Activated CD8-positive, alpha-beta memory T cell treated with anti-CD3 and anti-CD28 coated beads, Interleukin-2, amount 10 ng/mL, durations not matched to agents 7 days and 5 days (primary cell): ENCODE results near the gene USH2A. TPM values are rescaled to one million over a fixed set of nuclear protein-coding genes. Genes with fewer than 3 reads are reported as not detected.

Experiments
- ATAC-seq: fragments of 150-1000 bp; cut with Tn5 transposase; one replicate; pipeline ENCODE4 v1.10.0; 2021; ENCODE audit warnings: moderate library complexity
- CTCF ChIA-PET: fragments of 350-600 bp; sonication (Branson Sonifier 250); formaldehyde crosslinking; loops from one replicate; lab custom pipeline; 2021; ENCODE audit warnings: antibody characterized with exemption; lab: Charles Lee
- DNase-seq: peaks from one replicate; pipeline ENCODE4 v3.0.0-alpha.2; 2020
- H3K27ac Mint-ChIP-seq: one replicate; pipeline ENCODE4 v1.8.0; 2021; ENCODE audit warnings: mild to moderate bottlenecking, mixed read lengths
- H3K27me3 Mint-ChIP-seq: one replicate; pipeline ENCODE4 v1.8.0; 2021; ENCODE audit warnings: mixed read lengths
- H3K36me3 Mint-ChIP-seq: one replicate; pipeline ENCODE4 v1.8.0; 2021; ENCODE audit warnings: mild to moderate bottlenecking, mixed read lengths
- H3K4me1 Mint-ChIP-seq: one replicate; pipeline ENCODE4 v1.8.0; 2021; ENCODE audit warnings: mixed read lengths
- H3K4me3 Mint-ChIP-seq: one replicate; pipeline ENCODE4 v1.8.0; 2021; ENCODE audit warnings: mild to moderate bottlenecking, moderate library complexity, mixed read lengths
- H3K9me3 Mint-ChIP-seq: one replicate; pipeline ENCODE4 v1.8.0; 2022; ENCODE audit warnings: low read depth, mixed read lengths
- total RNA-seq, 2 experiments: library from RNA; stranded (reverse); gene quantifications; one replicate each; pipeline ENCODE4 v1.2.3, GENCODE V29; 2021

Gene USH2A
- total RNA-seq, 2 experiments from 2014 or later, result not detected

DNA sequence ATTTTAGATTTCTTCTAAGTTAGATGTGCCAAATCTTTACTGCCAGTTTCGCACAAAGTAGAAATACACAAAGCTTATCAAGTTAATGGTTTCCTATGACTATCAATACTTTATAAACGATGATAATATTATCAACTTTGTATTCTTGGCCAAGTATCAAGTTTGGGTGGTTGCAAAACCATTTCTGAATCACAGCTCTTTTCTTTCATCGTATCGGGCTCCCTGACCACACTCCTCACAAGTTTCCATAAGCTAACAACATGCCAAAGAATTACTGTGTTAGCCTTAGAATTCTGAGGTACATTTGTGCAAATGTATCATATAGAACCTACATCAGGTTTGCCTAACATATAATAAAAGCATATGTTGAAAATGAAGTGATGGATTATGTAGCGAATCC is 545.1 kb downstream of the USH2A start:
- Mint-ChIP-seq H3K27me3 (no peaks in the 10 kb centered on the region), H3K9me3 (peaks cover 7% of the 10 kb centered on the region), H3K36me3 (no peaks in the 10 kb centered on the region), H3K4me3 (no peak overlapping the region), H3K27ac (no peak overlapping the region), H3K4me1 (no peaks in the 10 kb centered on the region)
- ATAC-seq (no peak), DNase-seq (no peak)
- CTCF ChIA-PET, result no interaction called here

DNA sequence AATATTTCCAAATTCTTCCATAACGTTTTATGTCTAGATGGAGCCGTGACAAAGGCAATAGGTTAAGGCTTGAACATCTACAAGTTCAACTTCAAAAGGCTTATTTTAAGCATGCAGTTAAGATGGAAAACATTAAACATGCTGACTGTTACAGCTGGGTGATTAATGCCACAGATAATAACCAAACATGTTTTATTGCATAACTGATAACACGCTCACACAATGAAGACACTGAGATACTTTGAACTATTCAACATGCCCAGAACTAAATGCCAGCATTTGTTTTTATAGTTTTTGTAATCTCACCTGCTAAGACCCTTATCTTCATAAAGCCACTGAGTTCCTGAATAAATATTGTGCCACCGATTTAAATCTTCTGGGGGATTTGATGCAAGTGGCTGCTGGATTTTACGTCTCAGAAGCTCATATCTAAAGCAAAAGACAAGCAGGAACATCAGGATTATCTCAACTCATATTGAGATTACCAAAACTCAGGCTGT is 545.7 kb downstream of the USH2A start:
- H3K27me3 Mint-ChIP-seq, result no peaks in the 10 kb centered on the region
- no peak overlapping the region for H3K27ac Mint-ChIP-seq
- ATAC-seq (no peak), DNase-seq (no peak)
- H3K4me3 Mint-ChIP-seq, result no peak overlapping the region
- peaks cover 7% of the 10 kb centered on the region for H3K9me3 Mint-ChIP-seq
- H3K4me1 Mint-ChIP-seq, result no peaks in the 10 kb centered on the region
- no peaks in the 10 kb centered on the region for H3K36me3 Mint-ChIP-seq
- CTCF ChIA-PET, result no interaction called here

DNA sequence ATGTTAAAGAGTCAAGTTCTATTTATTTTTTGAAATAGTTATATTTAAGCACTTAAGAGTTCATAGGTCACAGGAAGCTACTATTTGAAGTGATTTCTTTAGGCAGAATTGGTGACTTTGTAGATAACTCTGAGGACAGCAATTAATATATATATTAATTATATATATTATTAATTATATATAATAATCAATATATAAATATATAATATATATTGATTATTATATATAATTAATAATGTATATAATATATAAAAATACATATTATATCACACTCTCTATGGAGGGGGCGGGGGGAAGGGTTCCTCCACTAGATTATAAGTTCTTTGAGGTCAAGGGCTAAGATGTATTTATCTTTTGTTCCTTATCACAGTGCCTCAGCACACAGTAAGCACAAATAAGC is 547.5 kb downstream of the USH2A start:
- ATAC-seq, result no peak
- Mint-ChIP-seq H3K27me3 (no peaks in the 10 kb centered on the region), H3K4me1 (no peaks in the 10 kb centered on the region), H3K36me3 (no peaks in the 10 kb centered on the region), H3K9me3 (peaks cover 9% of the 10 kb centered on the region), H3K4me3 (no peak overlapping the region), H3K27ac (no peak overlapping the region)
- CTCF ChIA-PET, result no interaction called here
- DNase-seq, result no peak

DNA sequence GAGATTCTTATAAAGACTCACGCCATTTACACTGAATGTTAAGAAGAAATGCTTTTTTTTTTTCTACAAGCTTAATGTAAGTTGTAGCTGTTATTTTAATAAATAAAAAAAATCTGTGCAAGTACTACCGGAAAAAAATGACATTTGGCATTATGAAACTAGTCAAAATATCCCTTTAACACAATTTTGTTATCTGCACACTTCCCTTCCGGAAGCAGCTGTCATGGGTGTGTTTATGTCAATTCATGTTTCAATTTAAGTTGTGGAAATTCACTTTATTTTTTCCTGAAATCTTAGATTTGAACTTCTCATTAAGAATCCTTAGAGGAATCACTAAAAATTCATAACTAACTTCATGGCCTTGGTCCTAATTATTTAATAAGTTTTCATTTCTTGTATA is 548.0 kb downstream of the USH2A start:
- no peaks in the 10 kb centered on the region for H3K36me3 Mint-ChIP-seq
- H3K27me3 Mint-ChIP-seq, result no peaks in the 10 kb centered on the region
- H3K9me3 Mint-ChIP-seq, result peaks cover 9% of the 10 kb centered on the region
- no peaks in the 10 kb centered on the region for H3K4me1 Mint-ChIP-seq
- H3K4me3 Mint-ChIP-seq, result no peak overlapping the region
- DNase-seq (no peak), ATAC-seq (no peak)
- CTCF ChIA-PET, result no interaction called here
- H3K27ac Mint-ChIP-seq, result no peak overlapping the region

DNA sequence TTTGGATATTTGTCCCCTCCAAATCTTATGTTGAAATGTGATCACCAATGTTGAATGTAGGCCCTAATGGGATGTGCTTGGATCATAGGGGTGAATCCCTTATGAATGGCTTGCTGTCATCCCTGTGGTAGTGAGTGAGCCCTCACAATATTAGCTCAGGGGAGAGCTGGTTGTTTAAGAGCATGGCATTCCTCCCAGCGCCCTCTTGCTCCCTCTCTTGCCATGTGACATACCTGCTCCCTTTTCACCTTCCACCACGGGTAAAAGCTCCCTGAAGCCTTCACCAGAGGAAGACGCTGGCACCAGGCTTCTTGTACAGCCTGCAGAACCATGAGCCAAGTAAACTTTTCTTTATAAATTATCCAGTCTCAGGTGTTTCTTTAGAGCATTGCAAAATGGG is 550.6 kb downstream of the USH2A start:
- ATAC-seq (no peak), DNase-seq (no peak)
- Mint-ChIP-seq H3K27me3 (no peaks in the 10 kb centered on the region), H3K9me3 (peaks cover 10% of the 10 kb centered on the region), H3K36me3 (no peaks in the 10 kb centered on the region), H3K27ac (no peak overlapping the region), H3K4me3 (no peak overlapping the region), H3K4me1 (no peaks in the 10 kb centered on the region)
- CTCF ChIA-PET, result no interaction called here

DNA sequence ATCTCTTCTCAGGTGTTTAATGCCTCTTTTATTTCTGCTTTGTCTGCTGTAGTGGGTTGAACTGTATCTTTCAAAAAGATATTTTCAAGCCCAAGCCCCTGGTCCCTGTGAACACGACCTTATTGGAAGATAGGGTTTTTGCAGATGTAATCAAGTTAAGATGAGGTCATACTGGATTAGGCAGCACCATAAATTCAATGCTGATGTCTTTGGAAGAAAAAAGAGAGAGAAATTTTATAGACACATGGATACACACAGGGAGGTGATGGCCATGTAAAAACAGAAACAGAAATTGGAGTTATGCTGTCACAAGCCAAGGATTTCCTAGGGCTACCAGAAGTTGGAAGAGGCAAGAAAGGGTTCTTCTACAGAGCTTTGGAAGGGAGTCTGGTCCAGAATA is 554.7 kb downstream of the USH2A start:
- Mint-ChIP-seq H3K36me3 (no peaks in the 10 kb centered on the region), H3K4me3 (no peak overlapping the region), H3K4me1 (no peaks in the 10 kb centered on the region), H3K9me3 (peaks cover 9% of the 10 kb centered on the region), H3K27me3 (no peaks in the 10 kb centered on the region), H3K27ac (no peak overlapping the region)
- no peak for DNase-seq
- CTCF ChIA-PET, result no interaction called here
- ATAC-seq, result no peak

DNA sequence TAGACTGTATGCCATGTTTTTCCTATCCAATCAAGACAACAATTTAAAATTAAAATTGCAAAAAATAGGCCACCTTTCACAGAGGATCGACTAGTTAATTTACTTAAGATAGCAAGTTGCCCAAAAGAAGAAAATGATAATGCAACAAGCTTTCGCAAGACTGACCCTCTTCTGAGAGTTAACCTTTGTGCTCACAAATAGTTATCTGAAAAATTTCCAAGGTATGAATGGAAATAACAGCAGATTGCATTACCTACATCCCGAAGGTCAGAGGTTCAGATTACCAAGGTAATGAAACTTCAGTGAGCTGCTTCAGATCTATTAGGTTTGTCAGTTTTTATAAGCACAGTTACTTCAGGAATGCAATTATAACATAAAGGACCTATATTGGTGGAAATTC is 558.2 kb downstream of the USH2A start:
- H3K4me1 Mint-ChIP-seq, result no peaks in the 10 kb centered on the region
- ATAC-seq (no peak), DNase-seq (no peak)
- CTCF ChIA-PET, result no interaction called here
- no peak overlapping the region for H3K4me3 Mint-ChIP-seq
- no peaks in the 10 kb centered on the region for H3K36me3 Mint-ChIP-seq
- H3K27me3 Mint-ChIP-seq, result no peaks in the 10 kb centered on the region
- H3K9me3 Mint-ChIP-seq, result peaks cover 18% of the 10 kb centered on the region
- no peak overlapping the region for H3K27ac Mint-ChIP-seq

DNA sequence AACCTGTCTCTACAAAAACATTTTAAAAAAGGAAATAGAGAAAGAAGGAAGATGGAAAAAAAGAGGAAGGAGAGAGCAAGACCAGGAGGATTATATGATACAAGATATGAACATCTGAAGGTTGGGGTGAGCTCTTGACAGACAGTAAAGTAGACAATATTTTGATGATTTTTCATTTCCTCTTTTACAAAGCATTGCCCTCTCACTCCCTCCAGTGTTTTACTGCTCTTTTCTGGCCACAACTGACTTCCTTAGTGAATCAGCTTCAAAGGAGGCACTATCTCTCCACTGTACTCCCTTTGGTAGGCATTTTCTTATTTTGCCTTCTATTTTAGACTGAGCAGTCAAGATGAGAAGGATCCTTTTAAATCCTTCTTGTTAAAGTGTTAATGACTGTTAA is 559.5 kb downstream of the USH2A start:
- peaks cover 18% of the 10 kb centered on the region for H3K9me3 Mint-ChIP-seq
- H3K27ac Mint-ChIP-seq, result no peak overlapping the region
- CTCF ChIA-PET, result no interaction called here
- H3K27me3 Mint-ChIP-seq, result no peaks in the 10 kb centered on the region
- DNase-seq (no peak), ATAC-seq (no peak)
- no peaks in the 10 kb centered on the region for H3K36me3 Mint-ChIP-seq
- H3K4me1 Mint-ChIP-seq, result no peaks in the 10 kb centered on the region
- H3K4me3 Mint-ChIP-seq, result no peak overlapping the region

DNA sequence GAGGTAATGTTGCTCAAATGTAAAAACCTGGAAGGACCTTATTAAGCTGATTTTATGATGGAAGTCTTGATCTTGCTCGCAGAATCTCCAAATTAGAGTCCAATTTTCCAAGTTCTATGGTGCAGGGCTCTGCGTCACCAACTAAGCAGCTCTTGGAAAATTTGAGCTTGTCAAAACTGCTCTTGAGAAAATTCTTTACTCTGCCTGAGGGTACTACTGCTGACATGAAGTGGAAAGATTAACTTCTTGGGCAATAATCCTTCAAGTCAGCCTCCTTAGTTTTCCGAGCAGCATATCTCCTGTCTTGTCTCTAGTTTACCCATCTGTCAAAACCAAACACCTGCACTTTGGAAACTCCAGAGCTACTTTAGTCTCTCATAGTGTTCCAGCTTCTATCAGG is 562.4 kb downstream of the USH2A start:
- Mint-ChIP-seq H3K4me1 (no peaks in the 10 kb centered on the region), H3K9me3 (peaks cover 18% of the 10 kb centered on the region), H3K4me3 (no peak overlapping the region), H3K27me3 (no peaks in the 10 kb centered on the region), H3K27ac (no peak overlapping the region), H3K36me3 (no peaks in the 10 kb centered on the region)
- ATAC-seq, result no peak
- CTCF ChIA-PET, result no interaction called here
- DNase-seq, result no peak

DNA sequence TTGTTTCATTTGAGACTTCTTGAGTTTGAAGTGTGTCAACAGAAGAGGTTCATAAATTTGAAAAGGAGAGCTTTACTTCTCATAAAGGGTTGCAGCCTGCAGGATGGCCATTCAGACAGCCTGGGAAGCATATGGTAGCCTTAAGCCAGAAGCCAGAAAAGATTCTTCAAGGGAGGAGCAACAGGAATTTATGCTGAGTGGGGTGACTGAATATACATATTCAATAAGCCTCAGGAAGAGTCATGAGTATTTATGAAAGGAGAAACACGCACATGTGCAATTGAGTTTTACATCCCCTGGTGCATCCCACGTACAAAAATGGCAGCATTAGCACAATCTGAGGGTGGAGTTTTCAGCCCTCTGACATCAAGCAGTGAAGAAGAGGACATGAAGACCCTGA is 565.9 kb downstream of the USH2A start:
- Mint-ChIP-seq H3K4me3 (no peak overlapping the region), H3K27me3 (no peaks in the 10 kb centered on the region), H3K4me1 (no peaks in the 10 kb centered on the region), H3K9me3 (peaks cover 14% of the 10 kb centered on the region), H3K36me3 (no peaks in the 10 kb centered on the region), H3K27ac (no peak overlapping the region)
- DNase-seq, result no peak
- CTCF ChIA-PET, result no interaction called here
- ATAC-seq, result no peak

DNA sequence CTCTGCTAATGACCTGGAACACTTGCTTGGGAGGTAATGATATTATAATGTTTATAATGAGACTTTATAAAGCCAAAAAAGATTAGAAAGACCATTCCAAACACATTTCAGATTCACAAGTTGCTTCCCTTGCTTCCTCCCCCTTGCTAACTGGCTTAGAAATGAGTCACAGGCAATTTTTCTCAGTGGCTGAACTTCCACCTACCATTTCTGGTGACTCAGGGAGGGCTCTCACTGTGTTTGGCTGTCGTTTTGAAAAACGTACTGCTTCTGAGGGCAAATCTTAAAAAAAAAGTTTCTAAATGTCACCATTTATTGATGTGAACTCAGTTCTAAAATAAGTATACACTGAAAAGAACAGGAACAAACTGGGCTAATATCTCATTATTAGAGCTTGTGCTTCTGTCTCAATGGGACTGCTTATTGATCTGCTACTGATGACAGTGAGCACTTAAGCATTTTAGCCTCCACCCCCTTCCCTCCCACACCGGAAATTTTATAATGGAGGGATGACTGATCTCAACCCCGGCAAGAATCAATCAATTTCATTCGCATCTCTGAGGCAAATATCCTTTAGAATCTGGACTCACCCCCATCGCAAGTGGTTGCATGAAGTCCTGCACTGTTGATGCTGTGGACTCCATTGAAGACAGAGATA is 577.9 kb downstream of the USH2A start:
- DNase-seq, result no peak
- CTCF ChIA-PET, result no interaction called here
- no peak overlapping the region for H3K4me3 Mint-ChIP-seq

DNA sequence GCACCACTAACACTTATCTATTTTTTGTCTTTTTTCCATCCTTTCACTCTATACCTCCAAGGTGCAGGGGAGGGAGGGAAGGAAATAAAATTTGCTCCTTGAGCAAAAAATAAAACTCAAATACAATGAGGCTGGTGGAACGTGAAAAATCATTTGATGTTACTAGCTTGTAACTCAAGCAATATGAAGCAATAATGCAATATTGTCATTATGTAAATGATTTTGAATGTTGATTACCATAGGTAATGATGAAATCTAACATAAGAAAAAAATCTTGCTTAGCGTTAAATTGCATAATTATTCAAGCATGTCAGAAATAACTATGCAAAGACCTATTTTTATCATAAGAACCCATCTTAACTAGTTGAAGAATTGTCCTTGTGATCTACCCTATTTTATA is 578.5 kb downstream of the USH2A start:
- ATAC-seq, result no peak
- Mint-ChIP-seq H3K27ac (no peak overlapping the region), H3K4me1 (no peaks in the 10 kb centered on the region), H3K4me3 (no peak overlapping the region), H3K27me3 (no peaks in the 10 kb centered on the region), H3K36me3 (no peaks in the 10 kb centered on the region), H3K9me3 (peaks cover 5% of the 10 kb centered on the region)
- CTCF ChIA-PET, result no interaction called here
- no peak for DNase-seq

More for the DNA sequence above, 577.9 kb downstream of the USH2A start:
- H3K9me3 Mint-ChIP-seq, result peaks cover 5% of the 10 kb centered on the region
- no peak for ATAC-seq
- no peak overlapping the region for H3K27ac Mint-ChIP-seq
- no peaks in the 10 kb centered on the region for H3K4me1 Mint-ChIP-seq
- H3K27me3 Mint-ChIP-seq, result no peaks in the 10 kb centered on the region
- H3K36me3 Mint-ChIP-seq, result no peaks in the 10 kb centered on the region

DNA sequence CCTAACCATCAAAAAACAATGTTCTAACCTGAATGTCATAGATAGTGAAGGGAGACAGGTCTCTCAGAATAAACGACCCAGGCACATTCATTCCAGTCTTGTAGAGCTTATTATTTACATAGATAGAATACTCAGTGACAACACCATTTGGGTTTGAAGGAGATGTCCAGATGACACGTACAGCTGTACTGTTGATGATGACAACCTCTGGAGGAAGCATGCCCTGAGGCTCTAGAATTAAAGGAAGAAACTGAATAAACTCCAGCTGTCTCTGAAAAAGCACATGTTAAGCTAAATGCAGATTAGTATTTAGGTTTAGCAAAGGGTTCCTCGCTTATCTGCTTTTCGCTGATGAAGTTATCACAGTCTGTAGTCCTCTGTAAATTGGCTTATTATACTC is 579.0 kb downstream of the USH2A start:
- Mint-ChIP-seq H3K36me3 (no peaks in the 10 kb centered on the region), H3K4me3 (no peak overlapping the region), H3K4me1 (no peaks in the 10 kb centered on the region), H3K27me3 (no peaks in the 10 kb centered on the region), H3K9me3 (peaks cover 5% of the 10 kb centered on the region), H3K27ac (no peak overlapping the region)
- CTCF ChIA-PET, result no interaction called here
- ATAC-seq, result no peak
- DNase-seq, result no peak

DNA sequence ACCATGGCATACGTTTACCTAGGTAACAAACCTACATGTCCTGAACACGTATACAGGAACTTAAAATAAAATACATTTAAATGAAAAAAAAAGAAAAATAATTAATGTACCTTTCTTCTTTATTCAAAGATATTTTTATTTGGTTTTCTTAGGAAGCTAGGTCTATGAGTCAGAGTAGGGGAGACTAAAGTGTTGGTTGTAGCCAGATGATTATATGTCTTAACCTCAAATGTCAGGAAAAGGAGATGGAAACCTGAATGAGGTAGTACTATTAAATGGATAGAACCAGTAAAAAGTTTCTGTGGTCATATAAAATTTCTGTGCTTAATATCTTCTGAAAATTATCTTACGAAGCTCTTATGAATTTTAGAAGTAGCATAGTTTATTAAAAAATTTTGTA is 580.3 kb downstream of the USH2A start:
- ATAC-seq (no peak), DNase-seq (no peak)
- Mint-ChIP-seq H3K36me3 (no peaks in the 10 kb centered on the region), H3K4me3 (no peak overlapping the region), H3K27ac (no peak overlapping the region), H3K27me3 (no peaks in the 10 kb centered on the region), H3K4me1 (no peaks in the 10 kb centered on the region), H3K9me3 (peaks cover 5% of the 10 kb centered on the region)
- CTCF ChIA-PET, result no interaction called here

DNA sequence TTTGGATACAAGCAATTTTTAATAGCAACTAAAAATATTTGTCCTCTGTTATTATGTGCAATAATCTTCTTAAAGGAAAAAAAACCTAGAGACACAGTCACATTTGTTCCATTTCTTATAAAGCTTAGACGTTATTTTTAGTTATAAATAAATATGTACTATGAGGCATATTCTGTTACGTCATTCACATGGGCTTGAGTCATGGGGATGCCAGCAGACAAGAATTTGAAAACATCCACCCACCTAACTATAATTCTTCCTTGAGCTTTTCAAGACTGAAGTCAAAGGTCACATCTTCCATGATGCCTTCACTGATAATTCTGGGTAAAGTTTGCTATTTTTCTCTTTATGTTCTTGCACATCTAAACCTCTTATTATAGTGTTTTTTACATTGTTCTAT is 587.3 kb downstream of the USH2A start:
- Mint-ChIP-seq H3K4me3 (no peak overlapping the region), H3K27ac (no peak overlapping the region), H3K27me3 (no peaks in the 10 kb centered on the region), H3K9me3 (peaks cover 7% of the 10 kb centered on the region), H3K36me3 (no peaks in the 10 kb centered on the region), H3K4me1 (no peaks in the 10 kb centered on the region)
- CTCF ChIA-PET, result no interaction called here
- no peak for ATAC-seq
- DNase-seq, result no peak
